GM18907 (cell line): ENCODE measurements around the gene ZFHX3.
"Not testable (repeated sequence)": the region's sequence is repeated elsewhere in the genome, so short reads cannot be mapped to it uniquely, and the experiment has no call there.

Experiments
- ATAC-seq: cut with Tn5 transposase; IDR thresholded peaks from one replicate; pipeline ENCODE4 v1.9.1; 2021; ENCODE audit warnings: mild to moderate bottlenecking, moderate library complexity; ENCODE audit not compliant: unreplicated experiment

Gene ZFHX3

DNA sequence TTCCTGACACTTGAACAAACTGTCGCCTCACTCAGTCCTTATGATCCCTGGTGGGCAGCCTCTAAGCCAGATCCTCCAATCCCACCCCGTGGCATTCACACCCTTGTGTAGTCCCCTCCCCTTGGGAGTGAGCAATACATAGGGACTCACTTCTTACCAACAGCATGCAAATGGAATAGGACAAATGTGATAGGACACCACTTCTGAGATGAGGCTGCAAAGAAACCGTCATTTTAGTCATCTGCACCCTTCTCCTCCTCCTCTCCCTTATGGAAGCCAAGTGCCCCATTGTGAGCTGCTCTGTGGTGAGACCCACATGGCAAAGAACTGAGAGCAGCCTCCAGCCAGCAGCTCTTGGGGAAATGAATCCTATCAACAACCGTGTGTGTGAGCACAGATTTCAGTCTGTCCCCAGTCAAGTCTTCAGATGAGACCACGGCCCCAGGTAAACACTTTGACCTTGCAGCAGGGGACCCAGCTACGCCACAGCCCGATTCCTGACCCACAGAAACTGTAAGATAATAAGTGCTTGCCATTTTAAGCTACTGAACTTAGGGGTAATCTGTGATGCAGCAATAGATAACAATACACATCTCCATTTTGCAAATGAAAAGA lies 46.9 kb downstream of the ZFHX3 start:
- no peak for ATAC-seq

DNA sequence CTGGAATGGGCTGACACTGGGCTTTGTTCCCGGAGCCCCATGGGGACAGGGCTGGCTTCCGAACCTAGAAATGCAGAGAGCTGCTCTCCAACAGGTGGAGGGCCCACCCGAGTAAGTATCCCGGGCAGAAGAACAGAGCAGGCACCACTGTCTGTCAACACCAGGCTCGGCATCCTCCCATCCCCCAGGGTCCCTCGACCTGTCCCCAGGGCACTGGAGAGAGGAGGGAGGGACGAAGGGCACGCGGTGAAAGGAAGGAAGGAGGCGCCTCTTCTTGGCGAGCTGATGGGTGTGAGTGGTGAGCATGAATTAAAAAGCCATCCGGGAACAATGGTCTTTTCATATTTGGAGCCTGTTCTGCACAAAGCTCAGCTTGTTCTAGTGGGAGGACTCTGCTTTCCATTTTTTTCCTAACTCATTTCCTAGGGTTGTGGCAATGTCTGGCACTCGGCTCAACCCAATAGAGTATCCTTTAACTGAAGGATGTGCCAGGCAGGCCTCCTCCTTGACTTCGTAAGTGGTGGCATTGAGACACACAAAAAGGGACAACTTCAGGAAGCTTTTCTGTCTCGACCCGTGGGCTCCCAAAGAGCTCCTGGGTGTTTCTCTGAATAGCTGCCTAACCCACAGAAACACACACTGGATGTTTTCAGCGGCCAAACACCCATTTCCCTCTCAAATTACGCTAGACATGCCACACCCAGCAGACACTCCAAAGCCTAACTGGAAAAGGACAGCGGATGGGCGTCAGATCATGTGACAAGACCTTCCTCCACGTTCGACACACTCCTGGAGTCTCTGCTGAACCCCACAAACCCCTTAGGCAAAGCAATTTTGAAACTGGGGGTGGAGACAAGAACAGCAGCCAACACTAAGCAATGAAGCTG lies 47.7 kb downstream of the ZFHX3 start:
- no peak for ATAC-seq

DNA sequence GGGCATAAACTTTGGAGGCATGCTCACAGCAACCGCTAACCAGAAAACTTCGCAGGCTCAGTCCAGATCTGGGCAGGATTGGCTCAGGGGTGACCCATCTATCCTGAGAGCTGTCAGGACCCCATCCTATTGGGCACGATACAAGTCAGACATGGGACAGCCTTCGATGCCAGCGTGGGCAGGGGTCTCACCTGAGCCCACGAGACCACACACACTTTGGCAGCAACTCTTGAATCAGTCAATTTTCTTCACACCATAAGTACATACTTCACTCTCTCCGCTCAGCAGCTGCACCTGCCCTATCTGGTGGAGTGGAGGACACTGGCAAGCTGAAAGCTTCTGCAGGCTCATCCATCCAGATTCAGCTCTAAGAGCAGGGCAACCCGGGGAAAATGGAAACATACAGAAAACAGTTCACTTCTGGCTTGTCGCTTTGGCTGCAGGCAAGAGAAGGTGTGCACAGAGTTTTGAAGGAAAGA lies 48.3 kb downstream of the ZFHX3 start:
- no peak for ATAC-seq

DNA sequence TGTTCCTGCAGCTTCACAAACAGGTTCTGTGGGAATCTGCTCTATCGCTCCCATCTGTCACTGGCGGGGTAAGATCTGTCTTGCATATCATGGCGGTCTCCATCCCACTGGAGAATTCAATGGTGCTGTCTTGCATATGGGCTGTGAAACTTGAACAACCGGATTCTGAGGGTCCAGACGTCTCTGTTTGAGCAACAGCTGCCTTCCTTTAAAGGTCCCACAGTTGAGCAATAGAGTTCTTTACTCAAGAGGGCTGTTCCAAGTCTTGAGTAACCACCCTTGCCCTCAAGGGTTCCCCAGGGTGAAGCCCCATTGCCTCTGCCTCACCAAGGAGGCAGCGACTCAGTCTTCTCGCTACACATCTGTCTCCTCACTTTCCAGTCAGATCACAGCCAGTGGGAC lies 50.8 kb downstream of the ZFHX3 start:
- ATAC-seq: no peak

DNA sequence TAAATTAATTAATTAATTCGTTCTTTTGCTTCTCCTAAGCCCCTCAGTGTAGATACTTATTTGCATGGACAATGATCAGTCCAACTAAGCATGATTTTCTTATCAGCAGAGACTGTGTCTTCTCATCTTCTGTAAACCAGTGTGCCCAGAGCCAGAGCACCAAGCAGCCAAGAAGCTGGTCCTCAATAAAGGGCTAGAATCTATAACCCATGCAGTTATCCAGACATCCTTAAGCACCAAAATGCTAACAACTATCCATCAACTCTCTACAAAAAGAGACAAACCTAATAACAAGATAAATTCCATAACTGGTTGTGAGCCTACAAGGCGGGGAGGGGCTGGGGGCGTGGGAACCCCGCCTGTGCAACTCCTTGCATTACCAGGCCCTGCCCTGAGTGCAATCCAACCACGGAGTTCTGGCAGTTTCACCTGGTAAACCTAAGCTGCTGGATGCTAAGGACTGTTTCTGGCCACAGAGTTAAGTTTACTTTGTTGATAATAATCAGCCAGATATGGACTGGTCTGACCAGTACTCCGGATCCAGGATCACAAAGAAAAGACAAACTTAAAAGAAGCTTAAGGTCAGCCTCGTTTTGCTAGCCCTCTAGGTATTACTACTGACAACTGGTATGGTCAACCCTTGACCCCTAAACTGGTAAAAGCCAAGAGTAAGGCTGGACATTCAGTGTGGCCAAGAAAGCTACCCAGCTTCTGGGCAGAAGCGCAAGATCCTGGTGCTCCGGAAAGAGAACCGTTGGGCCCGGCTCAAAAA lies 51.5 kb downstream of the ZFHX3 start:
- ATAC-seq: no peak

DNA sequence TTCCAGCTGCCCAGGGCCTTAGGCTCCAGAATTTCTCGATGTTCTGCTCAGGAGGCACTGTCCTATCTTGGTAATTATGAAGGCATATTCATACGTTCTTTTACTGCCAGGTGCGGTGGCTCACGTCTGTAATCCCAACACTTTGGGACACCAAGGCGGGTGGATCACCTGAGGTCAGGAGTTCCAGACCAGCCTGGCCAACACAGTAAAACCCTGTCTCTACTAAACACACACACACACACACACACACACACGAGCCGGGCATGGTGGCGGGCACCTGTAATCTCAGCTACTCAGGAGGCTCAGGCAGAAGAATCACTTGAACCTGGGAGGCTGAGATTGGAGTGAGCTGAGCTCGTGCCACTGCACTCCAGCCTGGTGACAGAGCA lies 52.1 kb downstream of the ZFHX3 start:
- not testable (repeated sequence) for ATAC-seq

DNA sequence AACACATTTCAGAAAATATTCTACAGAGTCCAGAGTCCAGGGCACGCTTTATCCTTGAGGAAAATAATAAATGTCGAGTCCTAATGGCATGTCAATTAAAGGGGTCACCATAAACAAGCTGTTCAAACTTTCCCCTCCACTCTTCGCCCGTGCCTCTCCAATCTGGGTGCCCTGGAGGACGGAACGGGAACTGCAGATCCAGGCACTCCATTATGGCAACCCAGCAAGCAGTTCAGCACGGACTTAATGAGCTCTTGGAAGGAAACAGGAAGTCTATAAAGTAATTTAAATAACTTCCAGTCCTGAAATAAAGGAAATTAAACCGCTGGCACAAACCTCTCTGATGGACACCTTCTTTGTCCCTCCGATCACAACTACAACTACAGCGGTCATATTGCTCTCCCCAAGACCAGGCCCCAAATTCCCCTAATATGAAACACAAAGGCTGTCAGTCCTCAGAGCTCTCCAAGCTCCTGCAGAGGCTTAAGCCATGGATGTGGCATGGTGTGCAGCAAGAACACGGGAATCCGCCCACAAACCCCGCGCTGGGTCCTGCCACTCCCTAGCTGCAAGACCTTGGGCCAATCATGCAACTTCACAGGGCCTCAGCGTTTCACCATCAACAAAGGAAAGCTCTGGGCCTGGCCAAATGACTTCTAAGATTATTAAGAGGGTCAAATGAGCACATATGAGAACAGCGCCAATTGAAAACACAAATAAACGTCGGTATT lies 52.6 kb downstream of the ZFHX3 start:
- no peak for ATAC-seq

DNA sequence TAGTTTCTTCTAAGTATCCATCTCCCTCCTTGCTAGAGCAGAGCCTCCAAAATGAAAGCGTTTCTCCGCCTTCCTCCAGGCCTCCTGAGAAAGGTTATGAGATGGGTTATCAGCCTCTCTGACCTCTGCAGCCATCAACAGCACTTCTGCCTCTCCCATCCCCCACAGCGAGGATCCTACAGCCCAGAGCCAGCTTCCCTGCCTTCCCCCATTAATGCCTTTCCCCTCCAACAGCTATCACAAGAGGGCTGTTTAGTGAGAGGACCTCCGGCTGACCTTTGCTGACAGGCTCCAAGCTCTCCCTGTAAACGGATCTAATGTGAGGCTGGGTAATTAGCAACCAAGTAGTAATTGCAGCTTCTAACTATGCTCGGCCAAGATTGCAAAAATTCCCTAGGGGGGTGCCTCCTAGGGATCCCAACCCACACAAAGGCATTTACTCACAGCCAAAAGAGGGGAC lies 55.8 kb downstream of the ZFHX3 start:
- ATAC-seq: no peak

DNA sequence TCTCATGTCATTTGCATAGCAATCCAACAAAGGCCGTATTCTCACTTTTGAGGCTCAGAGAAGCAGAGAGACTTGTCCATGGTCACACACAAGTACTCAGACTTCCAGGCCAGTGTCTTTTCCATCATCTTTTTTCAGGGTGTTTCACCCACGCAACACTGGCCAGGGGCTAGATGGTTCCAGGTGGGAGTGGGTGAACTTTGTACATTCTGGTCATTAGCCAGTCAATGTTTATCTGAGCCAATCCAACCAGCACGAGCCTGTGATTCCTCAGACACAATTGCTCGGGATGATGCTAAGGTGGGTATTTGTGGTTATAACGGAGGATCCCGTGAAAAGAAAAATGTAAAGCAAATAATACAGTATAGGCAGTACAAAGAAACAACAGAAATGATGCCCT lies 56.3 kb downstream of the ZFHX3 start:
- no peak for ATAC-seq

DNA sequence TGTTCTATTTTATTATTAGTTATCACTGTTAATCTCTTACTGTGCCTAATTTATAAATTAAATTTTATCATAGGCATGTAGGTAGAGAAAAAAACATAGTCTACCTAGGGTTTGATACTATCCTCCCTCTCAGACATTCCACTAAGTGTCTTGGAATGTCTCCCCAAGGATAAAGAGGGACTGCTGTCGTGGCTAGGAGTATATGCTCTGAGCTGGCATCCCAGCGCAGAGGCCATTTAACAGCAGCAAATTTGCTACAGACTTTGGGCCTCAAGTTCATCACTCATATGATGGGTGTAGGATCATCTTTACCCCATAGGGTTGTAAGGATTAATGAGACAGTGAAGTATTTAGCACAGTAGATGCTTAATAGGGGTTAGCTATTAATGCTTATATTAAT lies 56.7 kb downstream of the ZFHX3 start:
- no peak for ATAC-seq

DNA sequence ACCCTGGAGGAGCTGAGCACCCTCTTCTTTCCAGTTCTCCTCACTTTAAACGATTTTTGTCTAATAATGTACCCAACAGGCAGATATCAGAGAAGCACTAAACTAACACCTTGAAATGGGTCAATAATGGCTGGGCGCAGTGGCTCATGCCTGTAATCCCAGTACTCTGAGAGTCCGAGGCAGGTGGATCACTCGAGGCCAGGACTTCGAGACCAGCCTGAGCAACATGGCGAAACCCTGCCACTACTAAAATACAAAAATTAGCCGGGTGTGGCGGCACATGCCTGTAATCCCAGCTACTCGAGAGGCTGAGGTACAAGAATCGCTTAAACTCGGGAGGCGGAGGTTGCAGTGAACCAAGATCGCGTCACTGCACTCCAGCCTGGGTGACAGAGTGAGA lies 57.4 kb downstream of the ZFHX3 start:
- ATAC-seq: no peak

DNA sequence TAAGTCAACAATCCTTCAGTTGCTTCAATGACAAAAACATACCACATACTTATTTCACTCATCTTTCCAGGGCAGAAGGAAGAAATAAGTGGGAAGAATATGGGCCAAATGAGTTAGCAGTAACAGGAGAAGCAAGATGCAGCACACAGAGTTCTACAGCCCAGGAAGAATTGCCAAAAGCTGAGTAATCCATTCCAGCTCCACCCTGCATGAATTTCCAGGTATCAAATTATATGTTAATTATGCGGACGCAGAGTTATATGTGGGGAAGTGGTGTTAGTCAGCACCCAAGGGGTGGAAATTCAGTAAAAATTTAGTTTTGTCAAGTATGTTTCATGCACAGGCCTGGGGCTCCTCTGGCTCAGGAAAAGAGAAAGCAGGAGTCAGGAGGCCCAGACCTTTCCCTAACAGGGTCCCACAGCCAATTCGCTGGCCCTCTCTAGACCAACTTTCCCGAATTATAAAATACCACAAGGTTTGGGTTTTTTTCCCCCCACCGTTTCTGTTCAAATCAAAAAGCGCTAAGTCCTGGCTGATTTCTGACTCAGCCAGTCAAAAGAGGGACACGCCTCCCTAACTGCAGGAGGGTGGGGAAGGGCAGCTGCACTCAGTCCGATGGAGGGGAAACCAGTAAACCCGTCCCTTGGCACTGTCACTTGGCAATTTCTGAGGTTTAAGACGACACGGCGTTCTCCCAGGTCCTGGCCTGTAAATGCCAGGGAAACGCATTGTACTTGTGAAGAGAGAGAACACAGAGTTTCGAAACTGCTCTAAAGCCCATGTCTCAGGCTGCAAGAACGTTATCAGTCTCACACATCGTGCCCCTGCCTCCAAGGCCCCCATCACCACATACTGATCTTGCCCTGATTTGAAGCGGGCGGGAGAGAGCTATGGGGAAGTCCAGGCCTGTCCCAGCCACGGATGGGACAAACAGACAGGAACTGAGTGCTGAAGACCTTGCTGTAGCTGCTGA lies 58.1 kb downstream of the ZFHX3 start:
- ATAC-seq: no peak

DNA sequence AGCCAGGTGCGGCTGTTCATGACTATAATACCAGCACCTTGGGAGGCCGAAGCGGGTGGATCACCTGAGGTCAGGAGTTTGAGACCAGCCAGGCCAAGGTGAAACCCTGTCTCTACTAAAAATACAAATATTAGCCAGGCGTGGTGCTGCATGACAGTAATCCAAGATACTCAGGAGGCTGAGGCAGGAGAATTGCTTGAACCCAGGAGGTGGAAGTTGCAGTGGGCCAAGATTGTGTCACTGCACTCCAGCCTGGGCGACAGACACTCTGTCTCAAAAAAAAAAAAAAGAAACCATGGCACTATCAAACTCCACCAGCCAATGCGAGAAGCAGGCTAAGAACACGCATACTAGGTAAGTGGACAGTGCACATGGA lies 58.7 kb downstream of the ZFHX3 start:
- not testable (repeated sequence) for ATAC-seq

DNA sequence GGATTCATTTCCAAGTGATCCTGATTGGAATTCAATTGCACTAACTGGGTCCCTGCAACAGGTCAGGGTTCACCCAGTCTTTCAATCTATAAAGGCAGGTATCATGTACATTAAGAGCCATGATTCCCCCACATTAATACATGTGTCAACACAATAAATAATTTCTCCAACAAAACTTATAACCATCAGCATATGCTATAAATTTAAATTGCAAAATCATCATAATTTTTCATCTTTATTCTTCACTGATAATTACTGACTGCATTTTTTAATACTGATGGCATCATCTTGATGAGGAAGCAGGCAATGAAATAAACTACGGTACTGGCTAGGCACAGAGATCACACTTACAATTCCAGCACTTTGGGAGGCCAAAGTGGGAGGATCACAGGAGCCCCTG lies 59.4 kb downstream of the ZFHX3 start:
- no peak for ATAC-seq

DNA sequence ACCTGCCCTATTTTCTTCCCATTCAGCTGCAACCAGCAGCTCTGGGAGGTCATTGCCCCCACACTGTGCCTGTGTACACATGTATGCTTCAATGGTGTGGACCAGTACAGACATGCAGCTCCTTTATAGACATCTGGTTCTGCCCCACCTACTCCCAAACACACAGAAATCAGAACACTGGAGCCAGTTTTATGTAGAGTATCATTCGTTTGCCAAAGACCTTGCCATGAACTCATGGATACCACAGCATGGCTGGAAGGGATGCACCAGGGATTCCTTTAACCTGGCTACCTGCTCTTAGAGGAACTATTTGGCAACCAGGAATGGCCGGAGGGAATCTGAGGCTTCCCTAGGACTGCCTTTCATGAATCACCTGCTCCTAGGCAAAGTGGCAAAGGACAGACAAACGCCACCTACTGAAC lies 60.4 kb downstream of the ZFHX3 start:
- no peak for ATAC-seq

DNA sequence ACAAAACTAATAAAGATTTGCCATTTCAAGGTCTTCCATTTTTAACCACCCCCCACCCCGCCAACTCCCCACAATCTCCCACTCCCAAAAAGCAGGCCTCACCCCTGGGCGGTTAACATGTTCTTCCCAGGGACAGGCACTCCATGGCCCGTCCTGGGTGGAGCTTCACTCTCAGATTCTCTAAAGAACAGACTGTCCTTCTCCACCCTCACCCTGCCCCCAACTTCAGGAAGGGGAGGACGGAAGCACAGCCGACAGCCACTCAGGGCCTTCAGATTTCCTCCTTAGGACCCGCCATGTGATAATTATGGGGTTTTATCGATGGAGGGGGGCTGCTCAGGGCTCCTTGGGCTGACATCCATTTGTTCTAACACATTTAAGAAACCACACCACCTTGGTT lies 61.9 kb downstream of the ZFHX3 start:
- ATAC-seq: no peak

DNA sequence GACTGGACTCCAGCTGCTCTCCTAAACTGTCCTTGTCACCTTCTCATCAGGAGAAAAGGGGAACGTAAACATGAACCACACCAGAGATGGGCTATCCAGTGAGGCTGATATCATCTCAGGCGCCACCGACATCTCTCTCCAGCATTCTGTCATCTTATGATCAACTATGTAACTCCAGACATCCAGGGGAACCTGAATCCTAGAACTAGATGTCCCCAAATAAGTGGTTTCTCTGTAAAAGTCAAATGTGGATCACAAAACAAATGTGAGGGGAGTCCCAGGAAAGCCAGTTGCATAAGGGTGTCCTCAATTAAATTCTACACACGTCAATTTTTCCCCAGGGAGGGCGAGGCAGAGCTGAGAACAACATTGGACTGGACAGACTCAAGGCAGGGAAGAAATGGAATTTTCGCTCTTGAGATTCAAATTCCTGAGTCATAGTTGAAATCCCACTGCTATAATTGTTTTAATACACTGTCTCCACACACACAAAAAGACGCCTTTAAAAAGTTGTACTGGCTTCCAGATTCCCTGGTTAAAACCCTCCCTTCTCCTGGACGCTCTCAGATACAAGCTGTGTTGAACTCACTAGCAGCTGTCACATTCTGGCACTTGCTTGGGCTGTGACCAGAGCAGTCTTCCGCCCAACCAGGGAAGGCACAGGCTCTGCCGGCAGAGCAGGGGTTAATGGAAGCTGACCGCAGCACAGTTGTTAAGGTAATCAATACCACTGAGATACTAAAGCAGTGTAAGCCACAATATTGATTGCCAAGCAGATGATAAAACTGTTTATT lies 62.6 kb downstream of the ZFHX3 start:
- ATAC-seq: no peak

DNA sequence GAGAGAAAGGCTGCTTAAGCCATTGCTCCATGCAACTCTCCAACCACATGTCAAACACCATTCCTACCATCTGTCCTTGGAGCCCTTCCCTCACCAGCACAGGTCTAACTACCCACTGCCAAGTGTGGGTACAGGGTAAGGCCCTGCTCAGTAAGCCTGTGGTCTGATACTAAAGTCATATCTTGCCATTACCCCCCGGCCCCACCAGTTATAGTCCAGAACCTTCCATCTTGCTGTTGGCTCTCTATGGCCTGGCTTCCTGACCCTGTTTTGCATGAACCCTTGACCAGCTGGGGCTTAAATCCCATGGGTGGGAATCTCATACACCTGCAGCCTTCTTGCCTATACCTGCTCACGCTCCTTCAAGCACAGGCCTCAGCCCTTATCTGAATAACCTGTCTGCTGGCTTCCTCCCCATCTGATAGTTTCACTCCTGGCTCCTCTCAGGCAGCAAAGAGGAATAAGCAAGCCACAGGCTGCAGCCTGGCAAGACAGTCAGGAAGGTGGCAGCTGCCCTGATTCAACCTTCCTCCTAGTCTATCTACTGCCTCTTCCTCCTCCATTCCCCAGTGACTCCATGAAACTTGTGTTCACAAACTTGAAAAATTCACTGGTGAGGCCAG lies 64.1 kb downstream of the ZFHX3 start:
- ATAC-seq: no peak
